SU-DHL-6 (cell line): ENCODE data around the gene SMC6.

ENCODE experiments used
- H2AFZ ChIP-seq: fragments of 200-600 bp; sonication (generic); 2 replicates; pipeline ENCODE4 v1.6.1; 2014; ENCODE audit warnings: low read depth, mild to moderate bottlenecking, moderate library complexity, mixed read lengths, antibody characterized with exemption, low read length; ENCODE audit not compliant: severe bottlenecking
- H3F3A ChIP-seq: fragments of 200-600 bp; shearing (Covaris generic); 2 replicates; pipeline ENCODE4 v1.6.0; 2016; ENCODE audit warnings: antibody characterized with exemption, mild to moderate bottlenecking; ENCODE audit not compliant: insufficient read depth
- H3K27ac ChIP-seq: fragments of 200-600 bp; sonication (generic); 2 replicates; pipeline ENCODE4 v1.5.1; 2016; ENCODE audit warnings: low read depth, mild to moderate bottlenecking, low read length, moderate library complexity, mixed read lengths
- H3K27me3 ChIP-seq: fragments of 200-600 bp; sonication (generic), shearing (Covaris generic); 2 replicates; pipeline ENCODE4 v1.6.0; 2014; ENCODE audit warnings: mild to moderate bottlenecking, low read length
- H3K36me3 ChIP-seq: fragments of 200-600 bp; sonication (generic); 2 replicates; pipeline ENCODE4 v1.6.1; 2014; ENCODE audit warnings: mild to moderate bottlenecking, low read length, mixed read lengths
- H3K4me2 ChIP-seq: fragments of 300-600, 200-600 bp; shearing (Covaris generic), sonication (generic); 2 replicates; pipeline ENCODE4 v1.6.0; 2014; ENCODE audit warnings: low read length, low read depth, mild to moderate bottlenecking; ENCODE audit not compliant: poor library complexity, severe bottlenecking
- H3K4me3 ChIP-seq: fragments of 200-600 bp; sonication (generic); 2 replicates; pipeline ENCODE4 v1.5.1; 2014; ENCODE audit warnings: antibody characterized with exemption, low read length, mild to moderate bottlenecking, mixed read lengths; ENCODE audit not compliant: insufficient read depth, poor library complexity, severe bottlenecking
- H3K79me2 ChIP-seq: fragments of 200-600 bp; sonication (generic); 2 replicates; pipeline ENCODE4 v1.6.1; 2014; ENCODE audit warnings: mild to moderate bottlenecking, low read length, moderate library complexity; ENCODE audit not compliant: insufficient read depth
- H3K9ac ChIP-seq: fragments of 200-600 bp; sonication (generic); 2 replicates; pipeline ENCODE4 v1.7.0; 2014; ENCODE audit warnings: mild to moderate bottlenecking, low read length
- H3K9me2 ChIP-seq: fragments of 200-600 bp; sonication (generic); replicated peaks from 2 replicates; pipeline ENCODE4 v1.6.1; 2014; ENCODE audit warnings: low read length; ENCODE audit not compliant: insufficient read depth
- H3K9me3 ChIP-seq: fragments of 200-600 bp; sonication (generic); 2 replicates; pipeline ENCODE4 v1.6.1; 2014; ENCODE audit warnings: low read length, mixed read lengths; ENCODE audit not compliant: insufficient read depth
- H4K20me1 ChIP-seq: fragments of 200-600 bp; sonication (generic); 2 replicates; pipeline ENCODE4 v1.6.1; 2014; ENCODE audit warnings: low read depth, mild to moderate bottlenecking, antibody characterized with exemption, low read length, moderate library complexity, mixed read lengths
- CTCF ChIP-seq: fragments of 200-600 bp; sonication (generic); IDR thresholded peaks from one replicate; pipeline ENCODE4 v1.5.1; 2017; ENCODE audit warnings: antibody characterized with exemption, mild to moderate bottlenecking, low read length, moderate library complexity; ENCODE audit not compliant: insufficient read depth, poor library complexity, severe bottlenecking
- EZH2phosphoT487 ChIP-seq: fragments of 200-600 bp; sonication (generic), shearing (Covaris generic); conservative IDR thresholded peaks from 2 replicates; pipeline ENCODE4 v1.6.1; 2018; ENCODE audit warnings: mild to moderate bottlenecking, antibody characterized with exemption, low read length, moderate library complexity, mixed read lengths

The SMC6 gene

GRCh38 chr2:17710547-17711248 lies 42.9 kb downstream of the SMC6 start:
- Histone ChIP-seq H3K27ac (no peak overlapping the region), H3K79me2 (no peaks in the 10 kb centered on the region), H3K9me3 (no peaks in the 10 kb centered on the region), H3K27me3 (no peaks in the 10 kb centered on the region), H3K9me2 (no peaks in the 10 kb centered on the region), H3K4me2 (no peak overlapping the region), H2AFZ (no peak overlapping the region), H3K9ac (no peak overlapping the region), H3F3A (no peaks in the 10 kb centered on the region; the same call in 1 of the 2 replicates), H3K4me3 (no peak overlapping the region), H4K20me1 (no peaks in the 10 kb centered on the region), H3K36me3 (peaks cover 63% of the 10 kb centered on the region)
- TF ChIP-seq EZH2phosphoT487 (no peak), CTCF (no peak)

- TF ChIP-seq CTCF (no peak), EZH2phosphoT487 (no peak)
- no peaks in the 10 kb centered on the region for H4K20me1 ChIP-seq
- no peak overlapping the region for H3K4me2 ChIP-seq
- H3K27ac ChIP-seq = no peak overlapping the region
- no peak overlapping the region for H3K9ac ChIP-seq
- H3K79me2 ChIP-seq = no peaks in the 10 kb centered on the region
- H3F3A ChIP-seq = no peaks in the 10 kb centered on the region; the same call in 1 of the 2 replicates
- no peaks in the 10 kb centered on the region for H3K9me3 ChIP-seq
- H3K4me3 ChIP-seq = no peak overlapping the region
- no peak overlapping the region for H2AFZ ChIP-seq
- no peaks in the 10 kb centered on the region for H3K9me2 ChIP-seq
- H3K27me3 ChIP-seq = no peaks in the 10 kb centered on the region
- peaks cover 61% of the 10 kb centered on the region for H3K36me3 ChIP-seq
These were observed 43.7 kb downstream of the SMC6 start for GRCh38 chr2:17709897-17710296.

- no peak overlapping the region for H3K27ac ChIP-seq
- H3K9ac ChIP-seq = no peak overlapping the region
- no peaks in the 10 kb centered on the region for H4K20me1 ChIP-seq
- H3K27me3 ChIP-seq = no peaks in the 10 kb centered on the region
- no peak for TF ChIP-seq EZH2phosphoT487
- TF ChIP-seq CTCF = no peak
- H3K79me2 ChIP-seq = no peaks in the 10 kb centered on the region
- no peaks in the 10 kb centered on the region for H3K9me2 ChIP-seq
- H3K9me3 ChIP-seq = no peaks in the 10 kb centered on the region
- H2AFZ ChIP-seq = no peak overlapping the region
- H3K4me3 ChIP-seq = no peak overlapping the region
- no peaks in the 10 kb centered on the region; the same call in 1 of the 2 replicates for H3F3A ChIP-seq
- H3K4me2 ChIP-seq = no peak overlapping the region
- H3K36me3 ChIP-seq = peaks cover 61% of the 10 kb centered on the region
These were observed 45.1 kb downstream of the SMC6 start for GRCh38 chr2:17708501-17708900.
